DND-41 (cell line): ENCODE data around the gene DPYD.

ENCODE experiments used
- CTCF ChIP-seq: IDR thresholded peaks from 2 replicates; pipeline ENCODE4 v1.5.1; 2012; ENCODE audit warnings: borderline replicate concordance, low read length, moderate library complexity, mild to moderate bottlenecking; ENCODE audit not compliant: poor library complexity, severe bottlenecking; ENCODE audit errors: extremely low read depth
- EZH2 ChIP-seq: IDR thresholded peaks from 3 replicates; pipeline ENCODE4 v1.6.1; 2012; ENCODE audit warnings: borderline replicate concordance, low read depth, mild to moderate bottlenecking, moderate library complexity, low read length, inconsistent platforms; ENCODE audit not compliant: severe bottlenecking

GRCh38 chr1:97906567-97907241 is 14.1 kb downstream of the DPYD start:
- TF ChIP-seq CTCF (no peak), EZH2 (no peak)
